Measurements from ENCODE around the gene FLYWCH1.
A peak's percentile ranks its signal among the peaks of the same experiment; 100 is the strongest.

FLYWCH1 gene, protein sequence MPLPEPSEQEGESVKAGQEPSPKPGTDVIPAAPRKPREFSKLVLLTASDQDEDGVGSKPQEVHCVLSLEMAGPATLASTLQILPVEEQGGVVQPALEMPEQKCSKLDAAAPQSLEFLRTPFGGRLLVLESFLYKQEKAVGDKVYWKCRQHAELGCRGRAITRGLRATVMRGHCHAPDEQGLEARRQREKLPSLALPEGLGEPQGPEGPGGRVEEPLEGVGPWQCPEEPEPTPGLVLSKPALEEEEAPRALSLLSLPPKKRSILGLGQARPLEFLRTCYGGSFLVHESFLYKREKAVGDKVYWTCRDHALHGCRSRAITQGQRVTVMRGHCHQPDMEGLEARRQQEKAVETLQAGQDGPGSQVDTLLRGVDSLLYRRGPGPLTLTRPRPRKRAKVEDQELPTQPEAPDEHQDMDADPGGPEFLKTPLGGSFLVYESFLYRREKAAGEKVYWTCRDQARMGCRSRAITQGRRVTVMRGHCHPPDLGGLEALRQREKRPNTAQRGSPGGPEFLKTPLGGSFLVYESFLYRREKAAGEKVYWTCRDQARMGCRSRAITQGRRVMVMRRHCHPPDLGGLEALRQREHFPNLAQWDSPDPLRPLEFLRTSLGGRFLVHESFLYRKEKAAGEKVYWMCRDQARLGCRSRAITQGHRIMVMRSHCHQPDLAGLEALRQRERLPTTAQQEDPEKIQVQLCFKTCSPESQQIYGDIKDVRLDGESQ

DNA sequence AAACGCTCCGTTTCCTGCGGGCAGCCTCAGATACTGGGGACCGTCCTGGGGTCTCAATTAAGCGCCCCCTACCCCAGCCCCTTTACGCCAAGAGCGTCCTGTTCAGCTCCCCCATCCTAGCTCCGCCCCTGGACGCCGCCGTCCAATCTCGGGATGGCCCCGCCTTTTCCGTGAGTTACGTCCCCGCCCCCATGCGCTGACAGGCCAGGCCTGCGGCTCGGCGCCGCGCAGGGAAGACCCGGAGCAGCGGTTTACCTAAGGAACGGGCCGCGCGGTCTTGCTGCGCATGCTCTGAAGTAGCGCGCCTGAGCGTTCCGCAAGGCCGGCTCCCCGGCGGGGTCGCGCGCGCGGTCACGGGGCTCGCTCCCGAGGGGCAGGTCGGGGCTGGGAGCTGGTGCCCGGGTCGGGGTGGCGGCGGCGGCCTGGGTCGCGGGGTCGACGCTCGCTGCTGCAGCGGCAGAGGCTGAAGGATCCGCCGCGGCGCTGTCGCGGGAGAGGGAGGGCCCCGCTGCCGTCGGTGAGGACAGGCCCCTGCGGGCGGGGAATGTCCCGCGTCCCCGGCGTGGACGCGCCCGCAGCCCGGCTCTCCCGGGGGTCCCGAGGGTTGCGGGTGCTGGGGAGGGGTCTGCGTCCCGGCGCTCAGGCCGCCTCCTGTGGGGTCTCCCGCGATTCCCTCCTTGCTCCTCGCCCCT lies at the start of gene FLYWCH1:
Gene FLYWCH1 (plus strand): TSS at position 294 of the 692 bp plus-strand sequence. CDS start 17,755 bp downstream, outside the sequence.
- peak; percentile 99 for DNase-seq

DNA sequence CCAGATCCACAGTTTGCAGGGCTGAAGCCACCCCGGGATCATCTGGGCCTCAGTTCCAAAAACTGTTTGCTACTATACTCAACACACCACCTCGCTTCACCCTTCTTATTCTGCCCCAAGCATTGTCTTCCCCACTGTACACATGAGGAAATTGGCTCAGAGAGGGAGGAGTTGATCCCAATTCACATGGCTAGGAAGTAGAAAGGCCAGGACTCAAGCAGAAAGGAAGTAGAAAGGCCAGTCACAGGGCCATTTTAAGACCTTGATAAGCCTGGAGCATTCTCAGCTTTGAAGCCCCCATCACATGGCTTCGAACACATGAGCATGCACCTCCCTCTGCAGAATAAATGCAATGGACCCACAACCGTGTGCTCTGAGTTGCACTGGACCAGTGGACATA lies 46.1 kb upstream of the FLYWCH1 start:
- DNase-seq, result no peak

DNA sequence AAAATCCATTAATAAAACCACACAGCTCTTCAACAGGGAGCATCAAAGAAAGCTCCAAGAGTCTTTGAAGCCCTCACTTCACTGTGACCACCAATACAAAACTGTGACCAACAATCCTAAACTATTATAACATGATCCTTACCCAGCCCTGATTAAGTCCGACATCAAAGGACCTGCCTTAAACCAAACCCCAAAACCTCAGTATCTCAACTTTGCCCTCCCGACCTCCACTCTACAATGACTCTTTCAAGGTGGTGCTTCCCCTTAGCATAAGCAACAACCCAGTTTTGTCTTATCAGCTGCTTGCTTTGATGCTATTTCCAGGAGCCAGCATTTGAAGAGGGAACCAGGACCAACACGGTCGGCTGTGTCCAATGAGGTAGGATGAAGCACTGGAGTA lies 45.3 kb upstream of the FLYWCH1 start:
- no peak for DNase-seq

DNA sequence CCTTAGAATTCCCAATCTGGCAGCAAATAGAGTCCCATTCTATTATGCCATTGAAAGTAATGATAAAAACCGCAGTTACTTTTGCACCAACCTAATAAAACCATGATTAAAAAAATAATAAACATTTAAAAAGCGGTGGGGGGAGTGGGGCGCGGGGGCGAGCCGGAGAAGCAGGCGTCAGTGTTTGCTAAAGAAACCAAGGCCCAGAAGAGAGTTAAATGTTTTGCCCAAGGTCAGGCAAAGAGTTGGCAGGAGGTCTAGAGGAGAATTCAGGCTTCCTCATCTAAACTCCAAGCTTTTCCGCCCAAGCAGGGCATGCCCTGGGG lies 44.1 kb upstream of the FLYWCH1 start:
- no peak for DNase-seq

DNA sequence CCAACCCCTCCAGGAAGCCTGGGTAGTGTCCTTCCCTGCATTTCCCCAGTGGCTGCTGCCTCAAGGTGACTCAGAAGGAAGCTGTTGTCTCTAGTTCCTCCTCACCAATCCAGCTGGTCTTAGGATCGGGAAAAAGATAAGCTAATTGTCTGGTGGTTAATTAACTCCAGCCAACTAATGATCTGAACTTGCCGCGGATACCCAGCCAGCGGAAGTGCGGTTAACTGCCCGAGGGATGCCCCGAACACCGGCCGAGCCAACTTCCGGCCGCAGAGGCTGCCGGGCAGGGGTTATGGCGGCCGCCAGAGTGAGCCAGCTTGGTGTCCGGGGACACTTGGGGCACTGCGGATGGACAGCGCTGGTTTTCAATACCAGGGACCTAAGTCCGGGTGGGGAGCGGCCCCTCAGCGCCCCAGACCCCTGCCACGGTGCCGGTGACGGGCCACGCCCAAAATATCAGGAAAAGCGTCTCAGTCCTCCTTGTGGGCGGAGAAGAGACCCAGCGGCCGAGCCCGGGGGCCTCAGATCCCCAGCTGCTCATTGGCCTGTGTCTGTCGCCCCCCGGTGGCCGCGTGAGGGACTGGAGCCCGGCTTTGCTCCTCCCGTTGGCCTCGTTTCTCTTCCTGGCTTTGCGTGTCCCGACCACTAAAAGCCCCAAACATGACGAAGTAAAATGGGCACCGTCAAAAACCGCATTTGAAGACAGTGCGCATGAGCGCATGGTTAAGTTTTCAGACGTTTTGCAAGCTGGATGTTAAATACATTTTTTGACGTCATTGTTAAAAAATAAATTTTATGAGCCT lies 43.5 kb upstream of the FLYWCH1 start:
- peak; percentile 94 for DNase-seq

DNA sequence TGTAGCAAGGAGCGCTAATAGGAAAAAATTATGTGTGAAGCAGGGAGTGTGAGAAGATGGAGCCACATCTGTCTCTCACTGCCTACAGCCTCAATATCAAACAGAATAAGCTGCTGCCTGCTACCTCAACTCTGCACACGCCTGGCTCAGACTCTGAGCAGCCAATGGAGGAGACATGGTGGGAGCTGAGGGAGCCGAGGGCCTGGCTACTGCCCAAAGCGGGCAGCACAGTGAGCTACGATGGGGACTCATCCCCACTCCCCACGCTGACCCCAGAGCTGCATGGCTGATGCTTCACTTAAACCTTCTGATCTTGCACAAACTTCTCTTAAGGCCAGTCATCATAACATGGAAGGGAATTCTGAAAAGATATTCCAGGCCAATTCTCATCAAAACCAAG lies 39.8 kb upstream of the FLYWCH1 start:
- DNase-seq, result no peak

DNA sequence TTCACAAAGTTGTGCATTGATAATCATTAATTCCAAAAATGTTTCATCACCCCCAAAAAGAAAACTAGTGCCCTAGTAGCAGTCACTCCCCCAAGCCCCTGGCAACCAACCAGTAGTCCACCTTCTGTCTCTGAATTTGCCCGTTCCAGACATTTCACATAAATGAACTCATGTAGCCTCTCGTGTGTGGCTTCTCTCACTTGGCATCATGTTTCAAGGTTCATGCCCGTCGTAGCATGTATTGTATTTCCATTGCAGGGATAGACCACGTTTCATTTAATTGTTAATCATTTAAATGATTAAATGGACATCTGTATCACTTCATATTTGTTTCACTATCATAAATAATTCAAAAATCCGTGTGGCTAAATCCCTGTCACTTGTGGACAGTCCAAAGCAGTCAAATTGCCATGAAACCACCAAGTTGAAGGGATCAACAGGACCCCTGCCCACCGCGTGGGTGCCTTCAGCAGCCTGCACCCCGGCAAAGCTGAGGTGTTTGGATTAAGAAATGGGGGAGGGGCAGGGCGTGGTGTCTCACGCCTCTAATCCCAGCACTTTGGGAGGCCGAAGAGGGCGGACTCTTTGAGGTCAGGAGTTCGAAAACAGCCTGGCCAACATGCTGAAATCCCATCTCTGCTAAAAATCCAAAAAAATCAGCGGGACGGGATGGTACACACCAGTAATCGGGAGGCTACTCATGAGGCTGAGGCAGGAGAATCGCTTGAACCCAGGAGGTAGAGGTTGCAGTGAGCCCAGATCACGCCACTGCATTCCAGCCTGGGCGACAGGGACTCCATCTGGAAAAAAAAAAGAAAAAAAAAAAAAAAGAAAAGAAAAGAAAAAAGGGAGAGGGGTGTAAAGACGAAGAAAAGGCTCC lies 37.5 kb upstream of the FLYWCH1 start:
- DNase-seq, result no peak

DNA sequence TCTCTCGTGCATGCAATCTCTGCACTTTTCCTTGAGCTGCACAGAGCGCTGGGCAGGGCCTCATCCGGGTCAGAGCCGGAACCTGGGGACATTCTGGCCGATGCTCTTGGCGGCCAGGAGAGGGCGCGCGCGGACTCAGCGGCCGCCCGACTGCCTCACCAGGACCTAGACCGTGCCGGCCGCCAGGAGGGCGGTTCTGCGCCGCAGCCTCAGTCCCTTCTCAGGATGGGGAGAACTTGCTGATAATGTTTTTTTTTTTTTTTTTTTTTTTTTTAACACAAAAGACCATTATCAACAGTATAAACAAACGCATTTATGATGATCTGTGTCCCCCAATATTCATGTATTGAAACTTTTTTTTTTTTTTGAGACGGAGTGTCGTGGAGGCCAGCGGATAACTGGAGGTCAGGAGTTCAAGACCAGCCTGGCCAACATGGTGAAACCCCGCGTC lies 36.8 kb upstream of the FLYWCH1 start:
- peak; percentile 53 for DNase-seq

DNA sequence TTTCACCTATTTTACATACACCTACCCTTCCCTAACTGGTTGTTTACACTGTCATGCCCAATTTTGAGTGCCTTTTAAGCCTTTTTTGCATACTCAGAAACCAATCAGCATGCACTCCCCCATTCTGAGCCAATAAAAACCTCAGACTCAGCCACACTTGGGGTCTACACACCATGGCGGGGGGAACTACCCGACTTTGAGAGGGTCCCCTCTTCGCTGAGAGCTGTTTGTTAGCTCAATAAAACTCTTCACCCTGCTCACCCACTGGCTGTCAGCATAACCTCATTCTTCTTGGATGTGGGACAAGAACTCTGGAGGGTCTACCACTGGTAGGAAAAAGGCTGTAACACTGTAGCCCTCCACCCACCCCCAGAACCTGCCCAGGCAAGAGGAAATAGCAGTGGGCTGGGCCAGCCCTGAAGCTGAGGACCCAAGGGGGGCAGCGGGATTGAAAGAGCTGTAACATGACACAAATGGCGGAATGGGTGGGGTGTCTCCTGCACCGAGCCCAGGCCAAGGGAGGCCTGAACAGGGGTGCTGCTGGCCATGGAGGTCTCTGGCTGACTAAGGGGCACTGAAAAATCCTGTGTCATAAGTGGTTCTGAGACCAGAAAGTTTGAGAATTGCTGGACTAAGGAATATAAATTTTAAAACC lies 31.8 kb upstream of the FLYWCH1 start:
- DNase-seq, result no peak

DNA sequence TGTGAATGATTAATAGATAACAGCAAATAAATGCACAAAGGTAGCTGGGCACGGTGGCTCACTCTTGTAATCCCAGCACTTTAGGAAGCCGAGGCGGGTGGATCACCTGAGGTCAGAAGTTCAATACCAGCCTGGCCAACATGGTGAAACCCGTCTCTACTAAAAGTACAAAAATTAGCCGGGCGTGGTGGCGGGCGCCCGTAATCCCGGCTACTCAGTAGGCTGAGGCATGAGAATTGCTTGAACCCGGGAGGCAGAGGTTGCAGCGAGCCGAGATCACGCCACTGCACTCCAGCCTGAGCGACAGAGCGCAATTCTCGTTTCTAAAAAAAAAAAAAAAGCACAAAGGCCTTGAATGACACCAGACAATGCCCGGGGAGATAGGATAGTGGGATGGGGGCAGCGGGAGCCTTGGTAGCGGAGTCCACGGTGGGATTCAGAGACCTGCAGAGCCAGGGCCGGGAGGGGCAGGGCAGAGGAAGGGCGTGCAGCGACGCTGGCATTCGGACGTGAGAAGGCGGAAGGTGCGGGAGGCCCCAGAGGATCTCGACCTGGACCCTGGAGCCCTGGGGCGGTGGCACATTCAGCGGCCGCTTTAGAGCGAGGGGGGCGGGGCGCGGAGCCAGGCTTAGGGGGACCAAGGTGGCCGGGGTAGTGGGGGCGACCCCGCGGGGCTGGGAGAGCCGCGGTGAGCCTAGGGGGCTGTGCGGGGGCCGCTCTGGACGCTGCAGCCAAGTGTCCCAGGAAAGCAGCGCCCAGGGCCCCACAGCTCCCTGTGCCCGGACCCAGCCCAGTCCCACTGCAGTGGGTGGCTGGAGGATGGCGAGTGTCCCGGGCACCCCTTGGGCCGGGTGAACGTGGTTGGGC lies 29.7 kb upstream of the FLYWCH1 start:
- no peak for DNase-seq

DNA sequence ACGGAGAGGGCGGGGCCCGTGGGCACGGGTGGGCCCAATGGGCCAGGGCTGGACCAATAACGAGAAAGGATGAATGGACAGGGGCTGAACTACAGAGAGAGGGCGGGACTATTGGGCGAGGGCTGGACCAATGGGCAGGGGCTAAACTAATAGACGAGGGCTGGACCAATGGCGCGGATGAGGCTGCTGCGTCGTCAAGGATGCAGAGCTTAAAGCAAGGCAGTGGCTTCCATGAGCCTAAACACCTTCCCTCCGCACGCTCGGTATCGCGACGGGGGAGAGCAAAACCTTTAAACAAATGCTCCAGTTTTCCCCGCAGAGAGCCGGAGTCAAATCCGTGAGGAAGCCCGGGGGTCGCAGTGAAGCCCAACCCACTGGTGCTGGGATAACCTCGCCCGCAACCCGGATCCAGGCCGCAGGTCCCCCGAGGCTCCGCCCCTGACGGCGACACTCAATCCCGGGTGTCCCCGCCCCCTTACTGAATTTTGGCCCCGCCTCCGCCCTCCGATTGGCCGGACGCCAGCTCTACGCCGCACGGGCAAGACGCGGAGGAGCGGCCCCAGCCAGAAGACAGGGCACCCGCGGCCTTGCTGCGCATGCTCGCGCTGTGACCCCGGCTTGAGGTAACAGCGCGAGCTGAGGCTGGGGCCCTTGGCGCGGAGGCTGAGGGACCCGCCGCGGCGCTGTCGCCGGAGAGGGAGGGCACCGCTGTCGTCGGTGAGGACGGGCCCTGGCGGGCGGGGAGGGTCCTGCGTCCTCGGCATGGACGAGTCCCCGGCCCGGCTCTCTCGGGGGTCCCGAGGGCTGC lies 28.9 kb upstream of the FLYWCH1 start, which contains the start of gene FLYWCH2:
Gene FLYWCH2 (plus strand): TSS at position 566 of the 808 bp plus-strand sequence. CDS start 13,235 bp downstream, outside the sequence.
- DNase-seq, result peak; percentile 99

DNA sequence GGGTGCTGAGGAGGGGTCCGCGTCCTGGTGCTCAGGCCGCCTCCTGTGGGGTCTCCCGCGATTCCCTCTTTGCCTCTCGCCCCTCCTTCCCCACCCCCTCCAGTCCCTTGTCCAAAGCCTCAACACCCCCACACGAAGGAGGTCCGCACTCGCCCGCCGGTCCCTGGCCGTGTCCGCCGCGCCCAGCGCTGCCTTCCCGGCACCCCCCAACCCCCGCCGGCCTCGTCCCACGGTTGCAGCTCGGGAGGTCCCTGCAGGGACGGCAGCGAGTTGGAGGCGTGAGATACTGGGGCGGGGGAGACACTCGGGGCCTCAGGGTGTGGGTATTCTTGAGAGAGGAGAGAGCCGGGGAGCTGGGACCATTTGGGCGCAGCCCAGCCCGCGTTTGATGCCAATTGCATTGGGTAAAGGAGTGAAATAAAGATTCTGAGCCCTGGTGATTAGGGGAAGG lies 28.2 kb upstream of the FLYWCH1 start:
- DNase-seq, result no peak

DNA sequence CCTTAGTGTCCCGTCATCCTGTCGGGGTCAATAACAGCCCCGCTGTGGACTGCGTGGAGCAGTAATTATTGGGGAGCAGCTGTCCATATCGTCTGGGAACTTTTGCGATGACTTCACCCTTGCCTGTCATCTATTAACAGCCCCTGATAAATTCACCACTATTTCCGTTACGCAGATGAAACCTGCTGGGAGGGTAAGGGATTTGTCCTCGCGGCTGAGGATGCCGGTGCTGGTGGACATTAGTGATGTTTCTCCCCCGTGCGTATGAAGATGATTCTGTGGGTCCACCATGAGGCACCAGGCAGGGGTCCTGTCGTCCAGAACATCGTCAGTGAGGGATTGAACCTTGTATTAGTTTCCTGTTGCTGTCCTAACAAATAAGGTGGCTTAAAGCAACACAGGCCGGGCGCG lies 27.7 kb upstream of the FLYWCH1 start:
- no peak for DNase-seq

DNA sequence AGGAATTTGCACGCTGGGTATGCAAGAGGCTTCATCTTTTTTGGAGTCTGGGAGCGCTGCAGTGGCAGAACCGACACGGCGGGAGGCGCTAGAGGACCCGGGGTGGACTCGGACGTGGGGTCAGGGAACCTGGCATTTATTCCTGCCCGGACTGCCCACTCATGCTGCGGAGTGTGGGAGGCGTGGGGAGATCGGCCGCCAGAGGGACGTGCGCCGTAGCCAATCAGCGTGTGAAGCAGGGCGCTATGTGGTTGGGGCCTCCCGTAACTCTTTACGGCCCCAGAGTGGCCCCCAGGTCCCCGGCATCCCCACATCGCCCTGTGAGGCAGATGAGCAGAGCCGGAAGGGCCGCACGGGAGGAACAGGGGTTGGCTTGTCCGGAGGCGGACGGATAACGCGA lies 17.5 kb upstream of the FLYWCH1 start:
- DNase-seq, result no peak

DNA sequence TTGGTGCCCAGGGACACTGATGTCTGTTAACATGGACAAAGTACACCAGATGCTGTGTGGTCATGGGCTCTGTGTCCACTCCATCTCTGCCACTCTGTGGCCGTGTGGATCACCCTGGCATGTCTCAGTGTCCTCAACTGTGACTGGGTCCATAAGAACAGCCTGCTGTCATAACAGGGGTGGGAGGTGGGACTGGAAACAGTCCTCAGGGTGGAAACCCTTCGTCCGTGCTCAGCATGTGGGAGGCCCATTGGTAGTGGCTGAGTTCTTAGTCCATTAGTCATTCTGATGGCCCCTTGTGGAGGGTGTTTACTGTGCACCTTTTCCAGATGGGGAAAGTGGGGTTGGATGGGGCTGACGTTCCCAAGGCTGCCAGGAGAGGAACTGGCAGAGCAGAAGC lies 15.9 kb upstream of the FLYWCH1 start:
- DNase-seq, result no peak

DNA sequence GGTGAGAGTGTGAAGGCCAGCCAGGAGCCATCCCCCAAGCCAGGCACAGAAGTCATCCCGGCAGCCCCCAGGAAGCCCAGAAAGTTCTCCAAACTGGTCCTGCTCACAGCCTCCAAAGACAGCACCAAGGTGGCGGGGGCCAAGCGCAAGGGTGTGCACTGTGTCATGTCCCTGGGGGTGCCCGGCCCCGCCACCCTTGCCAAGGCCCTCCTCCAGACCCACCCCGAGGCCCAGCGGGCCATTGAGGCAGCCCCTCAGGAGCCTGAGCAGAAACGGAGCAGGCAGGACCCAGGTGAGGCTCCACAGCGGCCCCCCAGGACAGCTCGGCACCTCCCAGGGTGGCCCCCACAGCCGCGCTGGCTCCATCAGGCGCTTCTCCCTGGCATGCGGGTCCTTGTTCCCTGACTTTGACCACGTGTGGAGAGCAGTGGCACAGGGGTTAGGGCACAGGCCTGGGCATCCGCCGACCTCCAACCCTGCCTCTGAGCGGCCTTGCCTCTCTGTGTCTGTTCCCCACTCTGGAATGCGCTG lies 15.2 kb upstream of the FLYWCH1 start:
- no peak for DNase-seq

DNA sequence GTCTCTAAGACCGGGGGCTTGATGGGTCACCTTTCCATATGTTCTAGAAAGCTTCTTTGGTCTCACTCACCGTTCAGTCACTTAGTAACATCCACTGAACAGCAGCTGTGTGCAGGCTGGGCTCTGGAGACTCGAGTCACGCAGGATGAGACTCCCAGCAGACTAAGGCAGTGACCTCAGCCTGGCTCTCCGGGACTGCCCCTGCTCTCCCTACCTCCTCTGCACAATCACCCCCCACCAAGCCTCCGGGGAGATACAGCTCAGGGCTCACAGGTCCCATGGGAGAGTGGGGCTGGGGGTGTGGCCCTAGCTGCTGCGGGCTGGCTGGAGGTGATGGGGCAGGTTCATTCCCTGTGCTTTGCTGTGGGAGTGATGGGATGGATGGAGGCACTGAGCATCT lies 14.6 kb upstream of the FLYWCH1 start:
- no peak for DNase-seq

DNA sequence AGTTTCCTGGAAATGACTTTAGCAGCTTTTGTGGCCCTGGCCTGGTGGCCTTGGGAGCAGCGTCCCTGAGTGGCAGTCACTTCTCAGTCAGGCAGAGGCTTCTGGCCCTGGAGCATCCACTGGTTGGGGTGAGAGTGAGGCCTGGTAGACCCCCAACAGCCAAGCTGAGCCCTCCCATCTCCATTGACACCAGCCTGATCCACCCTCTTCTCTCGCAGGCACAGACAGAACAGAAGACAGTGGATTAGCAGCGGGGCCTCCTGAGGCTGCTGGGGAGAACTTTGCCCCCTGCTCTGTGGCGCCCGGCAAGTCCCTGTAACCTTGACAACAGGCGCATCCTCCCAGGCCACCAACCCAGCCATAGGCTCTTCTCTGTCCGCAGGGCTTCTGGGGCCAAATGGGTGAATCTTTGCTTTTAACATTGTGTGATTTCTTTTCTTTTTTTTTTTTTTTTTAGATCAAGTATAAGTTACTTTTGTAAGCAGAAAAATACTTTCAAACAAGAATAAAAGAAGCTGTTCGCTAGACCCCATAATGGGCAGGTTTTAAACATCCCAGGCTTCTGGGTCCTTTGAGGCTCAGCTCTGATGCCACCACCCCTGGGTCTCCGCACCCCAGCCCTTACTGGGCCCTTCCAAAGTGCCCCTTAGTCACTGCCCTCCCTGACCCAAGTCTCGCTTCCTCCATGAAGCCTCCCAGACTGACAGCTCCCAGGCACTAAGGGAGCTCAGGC lies 12.7 kb upstream of the FLYWCH1 start:
- DNase-seq, result no peak
